Esophagus muscularis mucosa (tissue), 4 donors: Measurements from ENCODE around the gene GNA14.

Source experiments
- CTCF ChIP-seq, 3 experiments: fragments of 200-600 bp in 2 of 3; fragments of 450-650 bp in 1 of 3; sonication (generic) in 2 of 3; IDR thresholded peaks; one replicate each; pipeline ENCODE4 v1.5.1; 2017 to 2019; ENCODE audit warnings: antibody characterized with exemption in 3 of 3, mild to moderate bottlenecking in 2 of 3, moderate library complexity in 1 of 3
- EP300 ChIP-seq: sonication (generic); formaldehyde crosslinking; IDR thresholded peaks from one replicate; pipeline ENCODE4 v1.6.1; 2017; ENCODE audit warnings: antibody characterized with exemption
- POLR2A ChIP-seq: fragments of 450-650 bp; IDR thresholded peaks from one replicate; pipeline ENCODE4 v1.6.1; 2017; ENCODE audit warnings: antibody characterized with exemption, moderate library complexity, mild to moderate bottlenecking, low read depth

GRCh38 chr9:77592476-77592875 lies 55.6 kb downstream of the GNA14 start:
- TF ChIP-seq CTCF (IDR thresholded peaks at IDR 0.05): no peak
- no peak for TF ChIP-seq EP300
- no peak for TF ChIP-seq POLR2A
